Renal cortical epithelial cell (primary cell): ENCODE measurements around the gene SLC22A31. TPM values are rescaled to one million over a fixed set of nuclear protein-coding genes. Genes with fewer than 3 reads are reported as not detected.

Experiments used
- DNase-seq: peaks from one replicate; pipeline ENCODE4 v3.0.0-alpha.2; 2011; ENCODE audit warnings: low read depth
- total RNA-seq: library from RNA; depleted of rRNA; stranded (reverse); fragments of >200 nt; gene quantifications from 2 replicates; pipeline ENCODE4 v1.2.3, GENCODE V29; 2014

SLC22A31 gene
- total RNA-seq, 1 donor from 2014 or later, result not detected

DNA sequence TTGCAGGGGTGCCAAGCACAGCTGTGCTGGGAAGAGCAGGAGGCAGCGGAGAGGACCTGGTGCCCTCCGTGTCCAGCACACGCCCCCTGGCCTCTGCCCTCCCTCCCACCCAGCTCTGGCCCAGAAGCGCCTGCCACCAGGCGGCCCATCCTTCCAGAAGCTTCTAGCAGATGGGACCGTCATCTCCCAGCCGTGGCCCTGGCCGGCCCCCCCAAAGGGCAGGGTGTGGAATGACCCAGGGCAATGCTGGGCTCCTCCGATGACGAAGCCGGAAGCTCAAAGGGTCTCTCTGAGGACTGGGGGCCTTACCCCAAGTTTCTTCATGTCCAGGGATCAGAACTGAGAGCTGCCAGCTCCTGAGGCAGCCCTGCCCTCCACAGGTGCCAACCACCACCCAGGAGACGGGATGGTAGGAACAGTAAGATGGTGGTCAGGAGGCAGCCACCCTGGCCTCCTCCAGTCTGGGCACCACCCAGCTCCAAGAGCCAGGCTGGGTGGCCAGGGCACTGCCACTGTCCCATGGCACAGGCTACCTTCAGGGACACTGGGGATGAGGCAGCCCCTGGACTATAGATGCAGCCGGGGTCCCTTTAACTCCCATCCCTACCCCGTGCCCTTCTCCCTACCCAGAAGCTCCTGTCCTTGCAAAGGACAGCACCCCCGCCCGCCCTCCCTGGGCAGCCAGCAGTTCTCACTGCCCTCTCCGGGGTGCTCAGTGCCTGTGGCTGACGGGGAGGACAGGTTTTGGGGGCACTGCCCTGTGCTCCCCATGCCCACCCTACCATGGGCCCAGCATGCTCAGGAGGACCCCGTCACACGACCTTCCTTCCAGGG lies 35.3 kb downstream of the SLC22A31 start:
- no peak for DNase-seq

- DNase-seq, result no peak
Observed at GRCh38 chr16:89164436-89164835, 35.9 kb downstream of the SLC22A31 start.

- DNase-seq, result no peak
Observed at GRCh38 chr16:89163297-89163696, 37.0 kb downstream of the SLC22A31 start.

- DNase-seq, result no peak
Observed at GRCh38 chr16:89161763-89162713, 38.3 kb downstream of the SLC22A31 start.

DNA sequence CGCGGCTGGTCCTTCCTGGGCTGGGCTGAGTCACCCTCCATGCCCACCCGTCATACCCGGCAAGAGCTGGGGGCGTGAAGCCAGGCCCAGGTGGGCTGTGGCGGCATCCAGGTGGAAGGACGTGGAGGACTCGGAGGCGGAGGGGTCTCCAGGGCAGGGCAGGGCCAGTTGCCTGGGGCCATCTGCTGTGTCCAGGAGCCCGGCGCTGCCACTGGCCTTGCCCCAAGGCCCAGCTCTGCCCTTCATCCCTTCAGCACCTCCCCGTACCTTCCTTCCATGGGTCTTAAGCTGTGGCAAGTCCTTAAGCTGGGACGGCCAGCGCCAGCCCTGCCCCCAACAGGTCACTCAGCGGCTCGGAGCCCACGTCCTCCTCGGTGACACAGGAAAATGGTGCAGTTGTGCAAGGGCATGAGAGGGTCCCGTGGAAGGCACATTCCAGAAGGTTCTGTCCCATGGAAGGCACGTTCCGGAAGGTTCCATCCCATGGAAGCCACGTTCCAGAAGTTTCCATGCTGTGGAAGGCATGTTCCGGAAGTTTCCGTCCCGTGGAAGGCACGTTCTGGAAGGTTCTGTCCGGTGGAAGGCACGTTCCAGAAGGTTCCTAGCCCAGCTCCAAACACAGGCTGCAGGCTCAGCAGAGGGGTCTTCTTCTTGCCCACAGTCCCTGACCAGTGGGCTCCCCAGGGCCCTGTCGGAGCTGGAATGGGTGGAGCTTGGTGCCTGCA lies 39.2 kb downstream of the SLC22A31 start:
- DNase-seq, result no peak

DNA sequence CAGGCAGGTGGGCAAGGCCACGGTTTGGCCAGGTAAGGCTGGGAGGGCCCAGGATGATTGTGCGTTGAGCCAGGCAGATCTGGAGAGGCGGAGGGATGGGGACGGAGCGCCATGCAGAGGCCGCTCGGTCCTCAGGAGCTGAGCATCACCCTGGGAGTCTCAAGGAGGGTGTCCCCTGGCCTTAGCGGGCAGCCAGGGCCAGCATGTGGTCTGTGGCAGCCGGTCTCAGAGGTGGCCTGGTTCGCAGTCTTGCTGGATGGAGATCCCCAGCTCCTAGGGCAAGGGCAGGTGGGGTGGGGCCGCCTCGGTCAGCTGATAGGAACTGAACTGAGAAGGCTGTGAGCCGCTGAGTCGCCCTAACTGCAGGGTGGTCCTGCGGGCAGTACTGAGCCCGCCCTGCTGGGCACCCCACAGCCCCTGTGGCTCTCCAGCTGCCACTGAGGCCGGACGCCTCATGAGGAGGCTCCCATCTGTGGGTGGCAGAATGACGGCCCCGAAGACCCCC lies 40.4 kb downstream of the SLC22A31 start:
- no peak for DNase-seq

DNA sequence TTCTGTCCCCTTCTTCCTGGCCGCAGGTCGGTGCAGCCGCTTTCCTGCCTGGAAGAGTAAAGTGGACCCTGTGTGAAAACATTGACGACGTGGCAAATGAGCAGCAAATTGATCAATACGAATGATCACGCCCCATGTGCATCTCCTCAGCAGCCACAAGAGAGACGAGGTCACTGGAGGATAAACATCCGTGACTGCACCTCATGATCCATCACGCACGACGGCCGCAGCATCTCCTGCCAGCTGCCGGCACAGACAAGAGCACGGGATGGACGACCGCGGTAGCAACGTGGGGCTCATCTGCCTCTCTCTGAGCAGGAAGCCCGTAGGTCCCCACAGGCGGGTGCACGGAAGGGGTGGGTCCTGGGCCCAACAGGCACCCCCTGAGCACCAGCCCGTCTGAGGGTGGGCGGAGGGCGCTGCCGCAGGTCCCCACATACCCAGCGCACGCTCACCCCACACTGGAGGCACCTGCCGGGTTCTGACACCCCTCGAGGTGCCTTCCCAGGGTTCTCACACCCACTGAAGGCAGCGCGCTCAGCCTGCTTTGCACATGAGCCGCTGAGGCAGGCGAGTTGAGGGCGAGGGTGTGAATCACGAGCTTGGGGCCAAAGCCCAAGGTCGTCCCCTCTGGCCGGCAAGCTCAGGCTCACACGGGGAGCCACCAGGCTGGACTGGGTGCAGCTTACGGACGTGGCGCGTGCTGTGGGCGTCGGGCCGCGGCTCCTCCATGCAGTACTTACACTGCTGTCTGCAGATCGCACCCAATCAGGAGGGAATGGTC lies 41.1 kb downstream of the SLC22A31 start:
- no peak for DNase-seq

DNA sequence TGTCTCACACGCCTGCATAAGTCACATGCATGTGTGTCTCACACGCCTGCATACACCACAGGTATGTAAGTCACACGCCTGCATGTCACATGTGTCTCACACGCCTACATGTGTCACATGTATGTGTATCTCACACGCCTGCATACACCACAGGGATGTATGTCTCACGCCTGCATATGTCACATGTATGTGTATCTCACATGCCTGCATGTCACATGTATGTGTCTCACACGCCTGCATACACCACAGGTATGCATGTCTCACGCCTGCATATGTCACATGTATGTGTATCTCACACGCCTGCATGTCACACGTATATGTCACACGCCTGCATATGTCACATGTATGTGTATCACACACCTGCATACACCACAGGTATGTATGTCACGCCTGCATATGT lies 42.6 kb downstream of the SLC22A31 start:
- no peak for DNase-seq

DNA sequence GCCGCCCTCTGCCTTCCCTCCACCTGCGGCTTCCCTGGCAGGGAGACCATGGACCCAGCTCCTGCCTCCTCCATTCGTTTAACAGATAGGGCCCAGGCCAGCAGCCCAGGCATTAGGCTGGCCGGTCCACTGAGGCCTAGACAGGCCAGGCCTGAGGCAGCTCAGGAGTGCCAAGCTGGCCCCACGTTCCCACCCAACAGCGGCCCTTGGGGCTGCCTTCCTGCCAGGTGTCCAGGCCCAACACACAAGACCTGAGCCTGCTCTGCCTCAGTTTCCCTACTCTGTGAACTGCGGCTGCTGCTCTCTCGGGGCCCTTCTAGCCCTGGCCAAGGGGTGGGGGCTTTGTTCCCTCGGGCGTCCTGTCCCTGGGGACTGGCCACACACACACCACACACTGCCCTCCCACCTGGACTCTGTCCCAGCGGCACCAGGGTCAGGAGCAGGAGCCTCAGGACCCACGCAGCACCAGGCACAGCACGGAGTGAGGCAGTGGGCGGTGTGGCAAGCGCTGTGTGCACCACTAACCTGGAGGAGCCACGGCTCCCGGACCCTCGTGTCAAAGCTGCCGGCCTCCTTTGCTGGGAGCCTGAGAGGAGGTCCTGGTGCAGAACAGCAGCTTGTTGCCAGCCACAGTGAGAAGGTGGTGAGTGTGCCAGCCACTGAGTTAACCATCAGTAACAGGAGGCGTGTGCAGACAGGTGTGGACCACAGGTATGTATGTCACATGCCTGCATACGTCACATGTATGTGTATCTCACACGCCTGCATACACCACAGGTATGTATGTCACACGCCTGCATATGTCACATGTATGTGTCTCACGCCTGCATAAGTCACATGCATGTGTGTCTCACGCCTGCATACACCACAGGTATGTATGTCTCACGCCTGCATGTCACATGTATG lies 43.3 kb downstream of the SLC22A31 start:
- DNase-seq, result no peak

- no peak for DNase-seq
Observed at GRCh38 chr16:89155851-89156739, 44.2 kb downstream of the SLC22A31 start.

DNA sequence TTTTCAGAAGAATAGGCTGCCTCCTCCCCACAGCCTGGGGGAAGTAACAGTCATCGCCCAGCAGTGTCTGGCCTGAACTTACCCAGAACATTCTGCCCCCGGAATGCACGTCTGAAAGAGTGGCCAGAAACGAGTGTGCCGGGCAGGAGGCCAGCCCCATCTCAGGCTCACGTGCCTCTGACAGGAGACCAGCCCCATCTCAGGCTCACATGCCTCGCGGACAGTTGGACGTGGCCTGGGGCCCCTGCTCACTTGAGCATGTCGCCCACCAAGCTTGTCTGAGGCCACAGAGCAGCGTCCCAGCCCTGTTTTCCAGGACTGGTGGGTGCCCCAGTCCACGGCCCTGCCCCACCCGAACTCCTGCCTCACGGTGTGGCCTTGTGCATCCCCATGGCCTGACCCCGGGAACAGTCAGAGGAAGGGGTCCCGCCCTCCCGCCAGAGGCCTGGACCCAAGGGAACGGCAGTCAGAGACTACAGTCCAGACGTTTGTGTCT lies 45.1 kb downstream of the SLC22A31 start:
- DNase-seq, result peak; percentile 40

DNA sequence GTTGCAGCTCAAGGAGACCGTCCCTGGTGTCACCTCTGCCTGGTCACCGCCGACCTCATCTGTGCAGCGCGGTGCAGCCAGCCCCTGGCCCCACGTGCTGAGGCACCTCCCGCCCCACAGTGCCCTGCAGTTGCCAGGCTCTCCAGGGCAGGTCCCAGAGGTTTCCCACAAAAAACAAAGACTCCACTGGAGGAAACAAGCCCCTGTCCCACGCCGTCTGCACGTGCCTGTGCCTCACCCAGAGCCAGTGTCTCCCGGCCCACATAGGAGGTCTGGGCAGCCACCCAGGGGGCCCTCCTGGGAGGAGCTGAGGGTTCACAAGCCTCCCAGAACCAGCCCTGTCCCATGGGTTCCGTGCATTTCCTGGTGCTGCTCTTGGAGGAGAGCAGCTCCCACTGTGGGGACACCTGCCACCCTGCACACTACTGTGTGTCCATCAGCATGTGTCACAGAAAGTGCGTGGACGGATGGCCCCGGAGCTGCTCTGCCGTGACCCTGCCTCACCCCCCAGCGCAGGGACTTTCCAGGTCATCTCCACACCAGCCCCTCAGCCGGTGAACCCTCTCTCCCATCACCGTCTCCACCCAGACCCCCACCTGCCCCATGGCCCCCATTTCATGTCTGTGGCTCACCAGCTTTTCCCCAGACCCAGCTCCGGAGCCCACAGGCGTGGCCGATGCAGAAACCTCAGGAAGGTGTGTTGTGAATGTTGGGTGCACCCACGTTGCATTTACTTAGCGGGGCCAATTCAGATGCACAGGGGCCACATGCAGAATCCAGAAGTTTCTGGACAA lies 45.8 kb downstream of the SLC22A31 start:
- no peak for DNase-seq

GRCh38 chr16:89153848-89154271 lies 46.5 kb downstream of the SLC22A31 start:
- DNase-seq, result no peak

DNA sequence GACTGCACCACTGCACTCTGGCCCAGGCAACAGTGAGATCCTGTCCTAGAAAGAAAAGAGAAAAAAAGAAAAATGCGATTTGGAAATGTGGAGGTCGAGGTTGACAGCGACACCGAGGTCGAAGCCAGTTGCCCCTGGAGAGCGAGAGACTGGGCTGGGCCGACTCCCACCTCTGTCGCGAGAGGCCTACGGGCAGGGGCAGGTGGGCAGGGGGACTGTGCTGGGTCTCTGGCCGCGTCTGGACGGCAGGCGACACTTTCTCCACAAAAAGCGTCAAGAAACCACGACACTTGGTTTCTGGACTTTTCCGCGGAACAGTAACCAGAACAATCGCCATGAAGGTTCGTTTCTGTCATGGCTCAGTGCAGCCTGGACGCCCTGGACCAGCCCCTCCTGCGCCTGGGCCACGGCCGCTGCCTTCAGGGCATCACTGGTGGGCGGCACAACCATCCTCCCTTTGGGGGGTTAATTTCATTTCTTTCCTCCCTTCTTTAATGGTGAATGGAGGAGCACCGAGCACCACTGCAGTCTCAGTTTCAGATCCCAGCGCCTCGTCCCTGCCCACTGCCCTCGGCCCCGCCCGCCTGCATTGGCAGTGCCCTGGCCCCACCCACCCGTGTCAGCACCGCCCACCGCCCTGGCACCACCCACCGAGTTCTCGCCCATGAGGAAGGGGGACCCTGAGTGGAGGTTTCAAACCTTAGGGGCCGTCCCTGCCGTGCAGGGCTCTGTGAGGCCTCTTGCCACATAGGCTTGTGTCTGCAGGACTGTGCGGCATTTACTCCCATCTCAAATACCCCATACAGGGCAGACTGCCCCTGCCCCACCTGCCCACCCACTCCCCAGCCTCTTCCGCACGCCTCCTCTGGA lies 47.3 kb downstream of the SLC22A31 start:
- DNase-seq, result no peak

GRCh38 chr16:89150981-89151380 lies 49.4 kb downstream of the SLC22A31 start:
- DNase-seq, result no peak

DNA sequence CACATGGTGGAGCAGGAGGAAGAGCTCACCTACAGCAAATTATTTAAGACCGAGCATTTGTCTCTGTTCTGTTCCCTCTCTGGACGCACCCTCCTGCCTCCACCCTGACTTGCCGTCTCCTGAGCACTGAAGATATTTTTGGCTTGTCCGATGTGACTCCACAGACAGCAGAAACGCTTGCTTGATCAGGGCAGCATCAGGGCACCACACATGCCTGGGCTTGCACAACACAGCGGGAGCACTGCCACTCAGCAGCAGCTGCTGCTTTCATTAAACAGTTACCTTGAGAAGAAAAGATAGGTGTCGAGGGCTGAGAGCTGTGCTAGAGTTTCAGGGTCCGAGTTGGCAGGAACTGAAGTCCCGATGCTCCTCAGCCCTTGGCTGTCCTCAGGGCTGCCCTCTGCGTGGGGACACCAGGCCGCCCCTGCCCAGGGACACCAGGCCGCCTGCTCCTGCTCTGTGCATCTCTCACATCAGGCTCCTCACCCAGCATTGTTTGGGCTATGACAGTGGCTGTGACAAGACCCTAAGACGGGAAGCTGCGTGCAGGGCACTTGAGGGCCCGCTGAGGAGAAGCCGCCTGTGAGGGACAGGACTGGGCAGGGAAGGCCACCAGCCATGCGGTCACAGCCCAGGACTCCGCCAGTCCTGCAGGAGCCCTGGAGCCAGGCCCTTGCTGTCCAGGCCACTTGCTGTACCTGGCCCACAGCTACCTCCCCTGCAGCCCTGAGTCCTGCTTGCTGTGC lies 50.1 kb downstream of the SLC22A31 start:
- no peak for DNase-seq
